HG03045 (cell line): Measurements from ENCODE around the gene PRUNE1.

Source experiments
- ATAC-seq: cut with Tn5 transposase; IDR thresholded peaks from one replicate; pipeline ENCODE4 v1.9.1; 2021; ENCODE audit warnings: mild to moderate bottlenecking, moderate library complexity; ENCODE audit not compliant: unreplicated experiment

The PRUNE1 gene

GRCh38 chr1:150976879-150977694, 31.2 kb upstream of the PRUNE1 start:
- ATAC-seq: no peak

- no peak for ATAC-seq
Observed at GRCh38 chr1:150979092-150980056, 28.9 kb upstream of the PRUNE1 start.

DNA sequence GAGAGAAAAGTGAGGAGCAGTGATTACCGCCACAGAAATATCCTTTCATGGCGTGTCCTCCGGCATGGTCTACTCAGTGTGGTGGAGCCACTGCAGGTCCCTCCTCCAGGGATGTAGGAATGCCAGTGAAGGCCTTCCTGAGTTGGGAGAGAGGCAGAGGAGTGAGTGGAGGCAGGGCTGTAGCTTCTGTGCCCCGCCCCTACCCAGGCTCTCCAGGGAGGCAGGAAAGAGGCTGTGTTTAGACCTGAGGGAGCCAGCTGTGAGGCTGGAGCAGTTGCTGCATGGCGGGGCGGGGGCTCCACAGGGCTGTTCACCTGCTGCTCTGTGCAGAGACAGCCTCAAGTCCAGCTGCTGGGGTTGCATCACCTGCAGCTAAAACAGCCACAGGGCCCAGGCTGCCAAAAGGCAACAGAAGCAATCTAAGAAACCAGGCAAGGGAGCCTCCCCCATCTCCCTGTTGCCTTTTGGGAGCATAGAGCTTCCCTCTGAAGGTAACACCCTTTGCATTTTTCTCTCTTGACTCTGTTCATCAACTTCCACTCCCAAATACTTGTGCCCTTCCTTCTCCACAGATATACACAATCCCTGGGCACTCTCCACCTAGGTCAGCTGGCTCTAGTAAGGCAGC, 27.0 kb upstream of the PRUNE1 start:
- ATAC-seq: no peak

- ATAC-seq: no peak
Observed at GRCh38 chr1:150981805-150982712, 26.2 kb upstream of the PRUNE1 start, which contains the start of gene ANXA9. ANXA9 (plus strand) TSS chr1:150982292; CDS start chr1:150983106, 814 bp downstream.

DNA sequence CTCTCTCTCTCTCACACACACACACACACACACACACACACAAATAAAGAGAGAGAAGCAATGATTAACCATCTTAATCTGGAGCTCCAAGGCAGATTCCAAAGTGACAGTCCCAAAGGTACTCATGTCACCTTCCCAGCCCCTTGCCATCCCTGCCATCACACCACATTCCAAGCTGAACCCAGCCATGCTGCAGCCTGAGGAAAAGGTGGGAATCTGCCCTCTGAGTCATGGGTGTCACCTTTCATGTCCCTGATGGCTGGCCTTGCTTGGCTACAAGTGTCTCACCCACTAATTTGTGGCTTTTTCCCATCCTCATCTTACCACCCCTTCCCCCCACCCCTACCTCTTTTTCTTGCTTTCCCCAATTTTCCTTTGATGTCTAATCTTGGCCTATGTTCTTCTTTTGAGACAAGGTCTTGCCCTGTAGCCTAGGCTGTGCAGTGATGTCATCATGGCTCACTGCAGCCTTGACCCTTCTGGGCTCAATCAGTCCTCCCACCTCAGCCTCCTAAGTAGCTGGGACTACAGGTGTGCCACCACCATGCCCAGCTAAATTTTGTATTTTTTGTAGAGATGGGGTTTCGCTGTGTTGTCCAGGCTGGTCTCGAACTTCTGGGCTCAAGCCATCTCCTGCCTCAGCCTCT, 22.9 kb upstream of the PRUNE1 start:
- no peak for ATAC-seq

- ATAC-seq: no peak
Observed at GRCh38 chr1:150987924-150988323, 20.3 kb upstream of the PRUNE1 start.

DNA sequence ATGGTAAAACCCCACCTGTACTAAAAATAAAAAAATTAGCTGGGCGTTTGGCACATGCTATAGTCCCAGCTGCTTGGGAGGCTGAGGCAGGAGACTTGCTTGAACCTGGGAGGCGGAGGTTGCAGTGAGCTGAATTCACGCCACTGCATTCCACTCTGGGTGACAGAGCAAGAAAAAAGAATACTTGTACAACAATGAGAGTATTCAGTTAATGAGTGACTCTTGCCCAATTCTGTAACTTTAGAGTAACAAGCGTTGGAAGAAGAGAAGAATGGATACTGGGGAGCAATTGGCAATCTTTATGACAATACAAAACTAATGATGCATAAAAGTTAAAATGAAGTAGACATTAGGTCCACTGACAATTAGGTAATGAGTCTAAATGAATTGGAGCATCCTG, 15.6 kb upstream of the PRUNE1 start:
- ATAC-seq: no peak

DNA sequence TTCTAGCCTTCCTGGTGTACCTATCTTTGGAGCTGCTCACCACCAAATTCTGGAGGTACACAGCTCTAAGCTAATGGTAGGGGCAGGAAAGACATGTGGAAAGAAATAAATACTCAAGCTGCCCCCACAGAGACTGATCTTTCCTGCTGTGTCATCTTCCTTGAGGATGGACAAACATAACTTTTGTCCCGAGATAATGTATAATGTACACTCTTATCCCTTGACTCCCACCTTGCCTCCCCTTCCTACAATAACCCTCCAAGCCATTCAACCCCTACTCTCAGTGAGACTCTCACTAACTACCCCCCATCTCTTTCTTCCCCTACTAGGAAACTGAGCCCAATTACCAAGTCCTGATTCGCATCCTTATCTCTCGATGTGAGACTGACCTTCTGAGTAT, 14.0 kb upstream of the PRUNE1 start:
- no peak for ATAC-seq

- no peak for ATAC-seq
Observed at GRCh38 chr1:150995460-150995859, 12.8 kb upstream of the PRUNE1 start.

GRCh38 chr1:150995896-150996295, 12.4 kb upstream of the PRUNE1 start:
- no peak for ATAC-seq

GRCh38 chr1:150997126-150997872, 10.9 kb upstream of the PRUNE1 start:
- no peak for ATAC-seq

DNA sequence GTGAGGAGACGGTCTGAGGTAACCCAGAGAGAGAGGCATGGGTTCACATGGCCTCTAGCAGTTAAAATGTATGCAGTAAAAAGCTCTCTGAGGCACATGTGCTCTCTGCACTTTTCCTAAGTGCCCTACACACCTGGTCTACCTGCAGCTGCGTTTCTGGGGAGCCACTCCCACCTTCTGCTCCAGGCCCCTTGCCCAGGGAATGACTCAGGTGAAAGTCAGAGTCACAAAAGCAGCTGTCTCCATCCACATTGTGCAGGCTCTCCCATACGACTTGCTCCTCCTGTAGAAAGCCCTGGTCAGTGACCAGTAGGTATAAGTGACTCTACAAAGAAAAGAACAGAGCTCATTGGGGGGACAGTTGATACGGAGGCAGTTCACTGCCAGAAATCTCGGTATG, 10.3 kb upstream of the PRUNE1 start:
- ATAC-seq: no peak

- ATAC-seq: no peak
Observed at GRCh38 chr1:150999051-150999674, 9.1 kb upstream of the PRUNE1 start.

- no peak for ATAC-seq
Observed at GRCh38 chr1:150999926-151000325, 8.3 kb upstream of the PRUNE1 start.

DNA sequence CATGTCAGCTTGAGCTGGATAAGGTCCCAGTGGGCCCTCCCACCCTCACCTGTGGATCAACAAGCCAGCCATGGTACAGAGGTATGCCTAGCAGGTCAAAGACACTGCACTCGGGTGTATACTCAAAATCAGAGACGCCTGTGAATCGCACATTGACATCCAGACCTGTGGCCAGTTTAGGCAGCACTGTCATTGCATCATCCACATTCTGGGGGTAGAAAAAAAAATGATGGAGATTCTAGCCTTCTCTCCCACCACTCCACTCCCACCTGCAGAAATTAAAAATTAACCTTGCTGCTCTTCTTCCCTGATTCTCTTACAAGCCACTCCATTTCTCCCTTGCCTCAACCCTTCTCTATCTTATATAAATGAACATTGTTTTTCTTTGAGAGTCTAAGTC, 7.8 kb upstream of the PRUNE1 start:
- no peak for ATAC-seq

DNA sequence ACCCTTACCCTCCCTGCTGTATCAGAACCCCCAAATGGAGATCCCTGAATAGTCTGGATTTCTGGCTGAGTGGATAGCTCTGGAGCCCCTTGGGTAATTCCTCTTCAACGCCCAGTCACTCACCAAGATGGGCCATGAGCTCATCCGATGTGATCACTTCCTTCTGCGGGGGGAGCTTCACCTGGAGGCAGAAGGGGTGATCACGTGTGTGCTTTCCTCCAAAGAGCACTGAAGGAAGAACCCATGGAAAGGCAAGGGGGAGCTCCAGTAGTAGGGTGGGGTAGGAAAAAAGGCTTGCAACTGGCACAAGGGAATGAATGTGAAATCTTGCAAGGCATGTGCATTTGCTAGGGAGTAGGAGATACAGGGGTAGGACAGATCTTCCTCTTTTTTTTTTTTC, 6.6 kb upstream of the PRUNE1 start:
- no peak for ATAC-seq

DNA sequence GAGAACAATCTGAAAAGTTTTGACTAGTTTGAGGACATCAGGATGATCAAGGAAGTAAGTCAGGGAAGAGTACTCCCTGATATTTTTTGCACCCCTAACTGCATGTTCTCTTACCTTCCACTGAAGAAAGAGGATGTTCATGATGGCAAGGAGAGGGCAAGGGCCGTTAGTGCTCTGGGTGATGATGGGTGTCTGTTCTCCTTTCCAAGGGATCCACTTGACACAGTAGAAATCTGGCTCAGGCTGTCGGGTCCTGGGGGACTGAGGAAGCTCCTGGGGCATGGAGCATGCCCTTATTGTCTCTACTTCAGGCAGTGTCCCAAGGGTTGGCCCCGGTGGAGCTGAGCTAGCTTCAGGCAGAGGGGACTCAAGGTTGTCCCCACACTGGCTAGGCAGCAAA, 6.2 kb upstream of the PRUNE1 start:
- no peak for ATAC-seq

DNA sequence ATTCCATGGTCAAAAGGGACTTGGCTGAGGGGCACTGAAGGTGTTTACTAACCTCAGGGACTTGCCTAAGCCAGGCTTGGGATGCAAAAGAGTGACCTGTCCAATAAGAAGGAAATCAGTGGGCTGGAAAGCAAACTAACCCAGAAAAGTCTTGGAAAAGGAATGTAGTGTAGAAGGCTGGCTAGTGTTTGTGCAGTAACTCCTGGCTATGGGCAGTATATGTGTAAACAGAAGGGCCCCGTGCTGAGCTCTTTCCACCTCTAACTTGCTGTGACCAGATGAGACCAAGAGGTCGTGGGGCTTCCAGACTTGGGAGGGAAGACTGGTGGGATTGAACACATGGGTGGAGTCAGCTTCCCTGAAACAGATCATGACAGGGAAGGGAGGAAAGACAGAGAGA, 5.6 kb upstream of the PRUNE1 start:
- ATAC-seq: no peak

DNA sequence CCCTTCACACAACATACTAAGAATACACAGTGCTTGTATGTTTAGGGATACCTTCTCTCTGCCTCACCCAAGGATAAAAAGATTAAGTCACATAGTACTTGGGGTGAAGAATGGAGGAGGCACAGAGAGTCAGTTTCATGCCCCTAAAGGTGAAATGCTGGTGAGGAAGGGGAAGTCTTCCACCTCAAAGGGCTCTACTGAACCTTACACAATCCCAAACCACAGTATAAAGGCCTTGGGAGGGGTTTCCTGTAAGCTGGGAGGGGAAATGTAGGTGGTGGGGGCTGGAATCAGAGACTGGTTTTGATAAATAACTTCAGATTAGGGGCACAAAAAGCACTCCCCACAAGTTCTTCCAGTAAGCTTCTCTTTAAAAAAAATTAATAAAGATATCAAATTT, 5.1 kb upstream of the PRUNE1 start:
- ATAC-seq: no peak
